Pancreas (tissue), 10 donors: ENCODE data around the gene BMP4. TPM values are rescaled to one million over a fixed set of nuclear protein-coding genes. Genes with fewer than 3 reads are reported as not detected.

Experiments
- ATAC-seq, 4 donors: fragments of 200-7000 bp; cut with Tn5 transposase; one replicate each; pipeline versions ENCODE4 v1.8.0 to v1.9.1; 2020; ENCODE audit warnings: mild to moderate bottlenecking in 4 of 4, moderate library complexity in 4 of 4
- DNase-seq, 6 donors: peaks; one replicate each; pipeline ENCODE4 v3.0.0-alpha.2; 2020
- FAIRE-seq: peaks from 2 replicates; lab custom pipeline; 2012; peaks lifted over from hg19 to GRCh38; lab: Jason Lieb, UNC
- H3K27ac ChIP-seq, 4 donors: fragments of 200-600 bp; sonication (generic); 1 replicate in 3 of 4; 2 replicates in 1 of 4; pipeline versions ENCODE4 v1.5.0 to v1.8.0; 2020
- H3K27me3 ChIP-seq, 4 donors: fragments of 200-600 bp; one replicate each; pipeline ENCODE4 v1.8.0; 2021
- H3K36me3 ChIP-seq, 3 donors: fragments of 200-600 bp; sonication (generic) in 1 of 3; one replicate each; pipeline versions ENCODE4 v1.5.0 to v1.8.0; 2020 to 2021
- H3K4me1 ChIP-seq, 3 donors: fragments of 200-600 bp; one replicate each; pipeline ENCODE4 v1.8.0; 2021
- H3K4me3 ChIP-seq, 4 donors: fragments of 200-600 bp; sonication (generic) in 2 of 4; one replicate each; pipeline versions ENCODE4 v1.5.0 to v1.8.0; 2020 to 2021
- H3K9me3 ChIP-seq, 4 donors: fragments of 200-600 bp; one replicate each; pipeline ENCODE4 v1.8.0; 2021
- WGBS, 2 donors: extraction: QIAGEN DNeasy Blood & Tissue Kit; methylation state at CpG; one replicate each; pipeline ENCODE4 v1.1.7; 2013; 5-methylcytosine and 5-hydroxymethylcytosine counted together
- intact Hi-C, 3 donors: fragments of 100-400 bp; cut with DNase I; formaldehyde crosslinking; loops; one replicate each; pipeline versions ENCODE4 v1.11.1 to v1.14.2; 2022
- polyA plus RNA-seq, 2 donors: library from polyadenylated mRNA; stranded (reverse); fragments of 200-250 nt; gene quantifications; one replicate each; pipeline ENCODE4 v1.2.3, GENCODE V29; 2013
- total RNA-seq, 6 donors: library from RNA; stranded (reverse); fragmentation: NEBNext Ultra II Directional in 4 of 6; extraction: Animal tissue kit (Norgen Biotek cat#: 25700) in 4 of 6; gene quantifications; one replicate each; pipeline versions ENCODE4 v1.2.1 to v1.2.4, GENCODE V29; 2021 to 2023
- TF ChIP-seq, protein P1 (sequence below), 4 donors: fragments of 200-600 bp; sonication (generic) in 3 of 4; IDR thresholded peaks; one replicate each; pipeline versions ENCODE4 v1.5.0 to v1.8.0; 2021; ENCODE audit warnings: antibody characterized with exemption in 4 of 4
- donor health status: healthy with polysubstance abuse.
- donor health status: DM: no; HTN: no; CAD: no; lungs with moderate emphysema.
- donor health status: DM: no; HTN: no; CAD: no.
- donor health status: control.
- donor health status: control.
- donor health status: Bipolar disorder and iron deficiency.
- donor health status: DM: yes; HTN: yes; CAD: no.
- donor health status: DM: no; HTN: no; CAD: no.
- donor health status: DM: no; HTN: no; CAD: no.
- donor health status: DM: yes; HTN: yes; CAD: no.

The BMP4 gene
- total RNA-seq (1 to 10 TPM in 5 of 6 donors, under 1 TPM in 1; 0.59 to 4.6 (median 2.0) TPM), polyA plus RNA-seq (1 to 10 TPM; 1.9 to 2.0 TPM)

DNA sequence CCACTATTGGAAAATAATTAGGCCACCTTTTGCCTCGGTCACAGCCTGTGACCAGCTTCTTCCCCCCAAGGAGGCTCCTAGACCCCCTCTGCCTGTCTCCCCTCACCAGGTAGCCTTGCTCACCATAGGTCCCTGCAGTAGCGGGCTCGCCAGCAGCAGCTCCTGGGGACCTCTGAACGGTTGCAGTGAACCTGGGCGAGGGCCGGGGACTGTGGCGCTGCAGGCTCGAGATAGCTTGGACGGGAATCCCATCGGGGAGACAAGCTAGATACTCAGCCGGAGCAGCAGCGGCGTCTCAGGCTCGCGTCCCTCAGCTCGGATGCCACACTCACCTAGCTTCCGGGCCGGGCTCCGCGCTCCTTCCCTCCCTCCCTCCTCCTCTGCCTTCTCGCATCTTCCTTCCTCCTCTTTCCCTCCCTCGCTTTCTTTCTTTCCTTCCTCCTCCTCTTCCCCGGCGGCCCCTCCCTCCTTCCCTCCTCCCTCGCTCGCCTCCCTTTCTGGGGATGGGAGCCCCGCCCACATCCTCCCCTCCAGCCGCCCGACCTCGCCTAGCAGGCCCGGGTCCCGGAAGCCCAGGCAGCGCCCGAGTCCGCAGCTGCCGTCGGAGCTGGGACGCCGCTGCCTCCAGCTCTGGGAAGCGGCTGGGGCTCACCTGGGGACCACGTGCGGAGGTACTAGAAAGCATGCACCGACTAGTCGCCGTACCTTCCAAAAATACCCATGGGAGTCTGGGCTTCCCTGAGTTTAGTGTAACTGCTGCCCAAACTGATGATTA, at the start of gene BMP4:
Gene BMP4 (minus strand): TSS at position 399 of the 775 bp plus-strand sequence. CDS start 4,603 bp downstream, outside the sequence.
- ATAC-seq = peak in 3 of 4 donors; percentile 25 to 35 (median 28)

DNA sequence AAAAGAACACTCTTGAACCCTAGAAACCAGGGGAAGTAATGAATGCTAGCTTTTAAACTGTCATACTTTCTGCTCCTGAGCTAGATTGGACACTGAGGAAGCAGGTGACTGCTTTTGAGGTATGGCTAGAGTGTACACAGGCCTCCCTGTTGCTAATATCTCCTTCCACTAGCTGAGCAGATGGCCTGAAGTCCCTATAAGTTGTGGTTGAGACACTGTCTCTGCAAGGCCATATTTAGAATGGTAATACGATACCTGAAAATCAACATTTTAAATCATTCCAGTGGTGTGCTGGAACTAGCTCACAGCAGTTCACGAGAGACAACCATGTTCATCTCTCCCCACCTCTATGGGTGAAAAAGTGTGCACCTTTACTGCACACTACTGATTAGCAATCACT, 46.4 kb upstream of the BMP4 start:
- DNase-seq (no peak), FAIRE-seq (no peak), ATAC-seq (no peak)
- H3K9me3 ChIP-seq = no peaks in the 10 kb centered on the region
- H3K27me3 ChIP-seq = peaks cover 0 to 2% (median 0%) of the 10 kb centered on the region in 4 donors
- H3K36me3 ChIP-seq = no peaks in the 10 kb centered on the region
- 69 to 77% methylated on average over 2 of the region's 2 CpGs for WGBS, 2 donors
- no peak overlapping the region for H3K4me3 ChIP-seq
- H3K4me1 ChIP-seq = no peaks in the 10 kb centered on the region
- no peak overlapping the region for H3K27ac ChIP-seq
- TF ChIP-seq, protein P1, sequence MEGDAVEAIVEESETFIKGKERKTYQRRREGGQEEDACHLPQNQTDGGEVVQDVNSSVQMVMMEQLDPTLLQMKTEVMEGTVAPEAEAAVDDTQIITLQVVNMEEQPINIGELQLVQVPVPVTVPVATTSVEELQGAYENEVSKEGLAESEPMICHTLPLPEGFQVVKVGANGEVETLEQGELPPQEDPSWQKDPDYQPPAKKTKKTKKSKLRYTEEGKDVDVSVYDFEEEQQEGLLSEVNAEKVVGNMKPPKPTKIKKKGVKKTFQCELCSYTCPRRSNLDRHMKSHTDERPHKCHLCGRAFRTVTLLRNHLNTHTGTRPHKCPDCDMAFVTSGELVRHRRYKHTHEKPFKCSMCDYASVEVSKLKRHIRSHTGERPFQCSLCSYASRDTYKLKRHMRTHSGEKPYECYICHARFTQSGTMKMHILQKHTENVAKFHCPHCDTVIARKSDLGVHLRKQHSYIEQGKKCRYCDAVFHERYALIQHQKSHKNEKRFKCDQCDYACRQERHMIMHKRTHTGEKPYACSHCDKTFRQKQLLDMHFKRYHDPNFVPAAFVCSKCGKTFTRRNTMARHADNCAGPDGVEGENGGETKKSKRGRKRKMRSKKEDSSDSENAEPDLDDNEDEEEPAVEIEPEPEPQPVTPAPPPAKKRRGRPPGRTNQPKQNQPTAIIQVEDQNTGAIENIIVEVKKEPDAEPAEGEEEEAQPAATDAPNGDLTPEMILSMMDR (IDR thresholded peaks at IDR 0.05) = no peak
- intact Hi-C loops = no loop called here

More for the DNA sequence above, at the start of gene BMP4:
- peak in 5 of 6 donors; percentile 31 to 75 (median 59) for DNase-seq
- Histone ChIP-seq H3K27me3 (peaks cover 0 to 3% (median 0%) of the 10 kb centered on the region in 4 donors), H3K4me3 (peak within 1 kb of the TSS; percentile 6 to 65 (median 32)), H3K4me1 (peaks cover 0 to 11% (median 0%) of the 10 kb centered on the region in 3 donors), H3K36me3 (no peaks in the 10 kb centered on the region), H3K9me3 (no peaks in the 10 kb centered on the region), H3K27ac (no peak within 1 kb of the TSS)
- TF ChIP-seq, protein P1 (IDR thresholded peaks at IDR 0.05) = no peak
- WGBS, 2 donors = 24 to 26% methylated on average over 40 to 45 of the region's 45 CpGs
- intact Hi-C loops = no loop called here
- no peak for FAIRE-seq

DNA sequence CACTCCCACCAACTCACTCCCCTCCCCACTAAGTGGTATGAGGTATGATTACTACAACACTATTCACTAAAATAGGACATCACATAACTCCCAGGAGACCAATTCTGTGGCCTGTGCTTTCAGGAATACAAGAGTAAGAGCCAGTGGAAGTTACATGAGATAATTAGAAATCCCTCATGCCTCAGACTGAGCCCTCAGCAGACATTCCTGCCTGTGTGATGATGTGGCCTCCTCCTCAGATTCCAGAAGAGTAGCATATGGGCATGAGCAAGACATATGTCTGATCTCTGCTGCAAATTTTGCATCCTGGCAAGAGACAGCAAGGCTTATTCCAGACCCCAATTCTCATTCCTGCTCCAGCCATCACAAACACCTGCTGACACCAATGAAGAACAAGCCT, 46.0 kb upstream of the BMP4 start:
- no peak for ATAC-seq
- intact Hi-C loops = no loop called here
- H3K4me3 ChIP-seq = no peak overlapping the region
- FAIRE-seq = no peak
- H3K9me3 ChIP-seq = no peaks in the 10 kb centered on the region
- peaks cover 0 to 2% (median 0%) of the 10 kb centered on the region in 4 donors for H3K27me3 ChIP-seq
- H3K4me1 ChIP-seq = no peaks in the 10 kb centered on the region
- no peak overlapping the region for H3K27ac ChIP-seq
- TF ChIP-seq, protein P1 (IDR thresholded peaks at IDR 0.05) = no peak
- no peak for DNase-seq
- no peaks in the 10 kb centered on the region for H3K36me3 ChIP-seq

DNA sequence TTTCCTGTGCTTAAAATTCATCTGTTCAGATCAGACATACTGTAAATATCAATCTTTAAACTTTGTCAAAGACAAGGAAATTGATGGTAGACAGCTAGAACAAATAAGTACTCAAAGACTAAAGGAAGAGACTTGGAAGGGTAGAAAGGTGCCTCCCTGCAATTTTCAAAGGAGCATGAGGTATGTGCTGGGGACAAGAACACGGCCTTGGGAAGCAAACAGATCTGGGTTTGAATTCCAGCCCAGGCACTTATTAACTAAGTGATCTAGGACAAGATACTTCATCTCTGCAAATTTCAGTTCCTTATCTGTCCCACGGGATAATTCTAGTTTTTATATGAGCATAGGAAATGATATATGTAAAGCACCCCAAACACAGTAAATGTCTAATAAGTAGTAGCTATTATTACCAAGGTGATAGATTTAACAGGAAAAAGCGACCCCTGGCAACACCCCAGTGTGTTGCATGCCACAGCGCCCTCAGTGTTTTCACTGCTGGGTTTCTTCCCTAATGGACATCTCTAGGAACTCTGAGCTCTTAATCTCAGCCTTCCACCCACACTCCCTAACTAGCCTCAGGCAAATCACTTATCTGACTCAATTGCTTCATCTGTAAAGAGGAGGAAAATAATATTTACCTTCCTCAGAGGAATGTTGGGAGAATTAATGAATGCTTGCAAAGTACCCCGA, 44.7 kb upstream of the BMP4 start:
- intact Hi-C loops = no loop called here
- no peaks in the 10 kb centered on the region for H3K27me3 ChIP-seq
- ATAC-seq (no peak), DNase-seq (no peak), FAIRE-seq (no peak)
- H3K4me3 ChIP-seq = no peak overlapping the region
- H3K9me3 ChIP-seq = no peaks in the 10 kb centered on the region
- H3K4me1 ChIP-seq = no peaks in the 10 kb centered on the region
- H3K27ac ChIP-seq = no peak overlapping the region
- H3K36me3 ChIP-seq = no peaks in the 10 kb centered on the region
- TF ChIP-seq, protein P1 (IDR thresholded peaks at IDR 0.05) = no peak
- WGBS, 2 donors = 48 to 51% methylated on average over 5 of the region's 5 CpGs
